ENCODE results near the gene ECHDC1.

DNA sequence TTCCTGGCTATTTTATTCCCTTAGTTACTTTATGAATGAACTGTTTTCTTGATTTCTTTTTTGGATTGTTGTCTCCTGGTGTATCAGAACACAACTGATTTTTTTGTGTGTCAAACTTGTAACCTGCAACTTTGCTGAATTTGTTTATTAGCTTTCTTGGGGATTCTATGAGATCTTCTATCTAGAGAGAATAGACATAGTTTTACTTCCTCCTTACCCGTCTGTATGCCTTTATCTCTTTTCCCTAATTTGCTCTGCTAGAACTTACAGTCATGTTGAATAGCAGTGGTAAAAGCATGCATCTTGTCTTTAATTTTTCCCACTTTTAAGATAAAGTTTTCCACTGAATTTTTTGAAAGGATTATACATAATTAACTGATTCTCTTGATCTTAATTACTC lies 63.6 kb downstream of the ECHDC1 start:
- no peak for TF ChIP-seq NFIC (IDR thresholded peaks at IDR 0.05)
- TF ChIP-seq CREB1 (IDR thresholded peaks at IDR 0.05; ENCODE audit: low read depth), result no peak
- no peak for TF ChIP-seq YY1 (IDR thresholded peaks at IDR 0.05; ENCODE audit: low read depth)
- TF ChIP-seq, protein P1, sequence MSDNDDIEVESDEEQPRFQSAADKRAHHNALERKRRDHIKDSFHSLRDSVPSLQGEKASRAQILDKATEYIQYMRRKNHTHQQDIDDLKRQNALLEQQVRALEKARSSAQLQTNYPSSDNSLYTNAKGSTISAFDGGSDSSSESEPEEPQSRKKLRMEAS (IDR thresholded peaks at IDR 0.05), result no peak
- TF ChIP-seq, protein P2, sequence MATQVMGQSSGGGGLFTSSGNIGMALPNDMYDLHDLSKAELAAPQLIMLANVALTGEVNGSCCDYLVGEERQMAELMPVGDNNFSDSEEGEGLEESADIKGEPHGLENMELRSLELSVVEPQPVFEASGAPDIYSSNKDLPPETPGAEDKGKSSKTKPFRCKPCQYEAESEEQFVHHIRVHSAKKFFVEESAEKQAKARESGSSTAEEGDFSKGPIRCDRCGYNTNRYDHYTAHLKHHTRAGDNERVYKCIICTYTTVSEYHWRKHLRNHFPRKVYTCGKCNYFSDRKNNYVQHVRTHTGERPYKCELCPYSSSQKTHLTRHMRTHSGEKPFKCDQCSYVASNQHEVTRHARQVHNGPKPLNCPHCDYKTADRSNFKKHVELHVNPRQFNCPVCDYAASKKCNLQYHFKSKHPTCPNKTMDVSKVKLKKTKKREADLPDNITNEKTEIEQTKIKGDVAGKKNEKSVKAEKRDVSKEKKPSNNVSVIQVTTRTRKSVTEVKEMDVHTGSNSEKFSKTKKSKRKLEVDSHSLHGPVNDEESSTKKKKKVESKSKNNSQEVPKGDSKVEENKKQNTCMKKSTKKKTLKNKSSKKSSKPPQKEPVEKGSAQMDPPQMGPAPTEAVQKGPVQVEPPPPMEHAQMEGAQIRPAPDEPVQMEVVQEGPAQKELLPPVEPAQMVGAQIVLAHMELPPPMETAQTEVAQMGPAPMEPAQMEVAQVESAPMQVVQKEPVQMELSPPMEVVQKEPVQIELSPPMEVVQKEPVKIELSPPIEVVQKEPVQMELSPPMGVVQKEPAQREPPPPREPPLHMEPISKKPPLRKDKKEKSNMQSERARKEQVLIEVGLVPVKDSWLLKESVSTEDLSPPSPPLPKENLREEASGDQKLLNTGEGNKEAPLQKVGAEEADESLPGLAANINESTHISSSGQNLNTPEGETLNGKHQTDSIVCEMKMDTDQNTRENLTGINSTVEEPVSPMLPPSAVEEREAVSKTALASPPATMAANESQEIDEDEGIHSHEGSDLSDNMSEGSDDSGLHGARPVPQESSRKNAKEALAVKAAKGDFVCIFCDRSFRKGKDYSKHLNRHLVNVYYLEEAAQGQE (IDR thresholded peaks at IDR 0.05; ENCODE audit: low read depth), result no peak
- no peak for TF ChIP-seq CEBPB (IDR thresholded peaks at IDR 0.05)
- TF ChIP-seq TEAD4 (IDR thresholded peaks at IDR 0.05), result no peak
- TF ChIP-seq EP300 (IDR thresholded peaks at IDR 0.05; ENCODE audit: borderline replicate concordance), result no peak
- no peak for TF ChIP-seq RAD21 (IDR thresholded peaks at IDR 0.05; ENCODE audit: low read depth)
- TF ChIP-seq EGR1 (IDR thresholded peaks at IDR 0.05), result no peak
